ENCODE measurements around the gene OGDH. TPM values are rescaled to one million over a fixed set of nuclear protein-coding genes. Genes with fewer than 3 reads are reported as not detected.
"Not testable (repeated sequence)": the region's sequence is repeated elsewhere in the genome, so short reads cannot be mapped to it uniquely, and the experiment has no call there.

Gene OGDH
- total RNA-seq, 1 experiment from 2014 or later: 69.1 TPM

- TF ChIP-seq FOSL1 (IDR thresholded peaks at IDR 0.05; ENCODE audit: low read depth): no peak
- TF ChIP-seq SP1 (IDR thresholded peaks at IDR 0.05; ENCODE audit: low read depth): no peak
- Histone ChIP-seq H4K20me1 (ENCODE audit: insufficient read depth) (no peaks in the 10 kb centered on the region), H2AFZ (ENCODE audit: low read depth, low read length, poor library complexity, severe bottlenecking) (no peak overlapping the region), H3K27ac (ENCODE audit: low read depth, low read length) (no peak overlapping the region), H3K4me2 (ENCODE audit: low read length) (no peak overlapping the region), H3K9me2 (ENCODE audit: insufficient read depth) (no peaks in the 10 kb centered on the region), H3K4me1 (ENCODE audit: control insufficient read depth in 1 of 2, insufficient read depth in 2 of 2, low read length in 2 of 2) (no peaks in the 10 kb centered on the region), H3K79me2 (ENCODE audit: insufficient read depth, low read length) (no peaks in the 10 kb centered on the region), H3K4me3 (replicated peaks in 1 of 2; ENCODE audit: low read depth in 1 of 2, low read length in 2 of 2) (no peak overlapping the region), H3K36me3 (ENCODE audit: control insufficient read depth in 1 of 2, insufficient read depth in 2 of 2, low read length in 2 of 2) (no peaks in the 10 kb centered on the region), H3K9me3 (ENCODE audit: control insufficient read depth in 1 of 2, insufficient read depth in 1 of 2, low read depth in 1 of 2, low read length in 2 of 2) (no peaks in the 10 kb centered on the region), H3K9ac (ENCODE audit: low read length) (no peak overlapping the region), H3K27me3 (ENCODE audit: insufficient read depth, low read length) (no peaks in the 10 kb centered on the region)
- no TSS peak for BruUV-seq (replicated peaks)
- CTCF ChIA-PET: no interaction called here
- RAD21 ChIA-PET (ENCODE audit: low non-redundant PET in 1 of 2, low total read pairs in 2 of 2, uncharacterized antibody in 2 of 2, unreplicated experiment in 2 of 2): no interaction called here
- ATAC-seq: no peak
- DNase-seq (ENCODE audit: low read depth, low spot score): no peak
- intact Hi-C loops (cut with micrococcal nuclease): no loop called here
- POLR2A ChIA-PET: no interaction called here
These were observed 113.9 kb downstream of the OGDH start for GRCh38 chr7:44720301-44720700.

GRCh38 chr7:44724276-44724675 lies 117.8 kb downstream of the OGDH start:
- Histone ChIP-seq H3K9me3 (ENCODE audit: control insufficient read depth in 1 of 2, insufficient read depth in 1 of 2, low read depth in 1 of 2, low read length in 2 of 2) (no peaks in the 10 kb centered on the region), H3K4me2 (ENCODE audit: low read length) (no peak overlapping the region), H3K79me2 (ENCODE audit: insufficient read depth, low read length) (no peaks in the 10 kb centered on the region), H3K9me2 (ENCODE audit: insufficient read depth) (no peaks in the 10 kb centered on the region), H3K9ac (ENCODE audit: low read length) (no peak overlapping the region), H3K4me3 (replicated peaks in 1 of 2; ENCODE audit: low read depth in 1 of 2, low read length in 2 of 2) (no peak overlapping the region), H4K20me1 (ENCODE audit: insufficient read depth) (no peaks in the 10 kb centered on the region), H3K4me1 (ENCODE audit: control insufficient read depth in 1 of 2, insufficient read depth in 2 of 2, low read length in 2 of 2) (peaks cover 0 to 16% of the 10 kb centered on the region in 2 experiments; a peak in 2 of 4 replicates), H3K27me3 (ENCODE audit: insufficient read depth, low read length) (no peaks in the 10 kb centered on the region), H2AFZ (ENCODE audit: low read depth, low read length, poor library complexity, severe bottlenecking) (no peak overlapping the region), H3K36me3 (ENCODE audit: control insufficient read depth in 1 of 2, insufficient read depth in 2 of 2, low read length in 2 of 2) (no peaks in the 10 kb centered on the region), H3K27ac (ENCODE audit: low read depth, low read length) (no peak overlapping the region)
- no peak for TF ChIP-seq ELF1 (IDR thresholded peaks at IDR 0.05; ENCODE audit: borderline replicate concordance, low read depth)
- TF ChIP-seq POLR2A (IDR thresholded peaks at IDR 0.05; ENCODE audit: borderline replicate concordance, extremely low read depth, insufficient read depth, insufficient read length): no peak
- TF ChIP-seq REST (IDR thresholded peaks at IDR 0.05; ENCODE audit: low read depth): no peak
- no peak for TF ChIP-seq SRF (IDR thresholded peaks at IDR 0.05; ENCODE audit: low read depth)
- no peak for TF ChIP-seq YY1 (IDR thresholded peaks at IDR 0.05; ENCODE audit: extremely low read depth, insufficient replicate concordance, low read depth, low read length)
- TF ChIP-seq SIN3A (IDR thresholded peaks at IDR 0.05; ENCODE audit: low read depth): no peak
- no peak for TF ChIP-seq ZFX (IDR thresholded peaks at IDR 0.05)
- ChIA-PET RAD21 (ENCODE audit: low non-redundant PET in 1 of 2, low total read pairs in 2 of 2, uncharacterized antibody in 2 of 2, unreplicated experiment in 2 of 2) (no interaction called here), CTCF (no interaction called here), POLR2A (no interaction called here)
- no TSS peak for BruUV-seq (replicated peaks)
- ATAC-seq (no peak), DNase-seq (ENCODE audit: low read depth, low spot score) (no peak)
- intact Hi-C loops (cut with micrococcal nuclease): no loop called here

- H4K20me1 ChIP-seq (ENCODE audit: insufficient read depth); H3K79me2 ChIP-seq (ENCODE audit: insufficient read depth, low read length); H3K27ac ChIP-seq (ENCODE audit: low read depth, low read length); H3K9ac ChIP-seq (ENCODE audit: low read length); H3K36me3 ChIP-seq (ENCODE audit: control insufficient read depth in 1 of 2, insufficient read depth in 2 of 2, low read length in 2 of 2); POLR2A ChIA-PET; intact Hi-C loops (cut with micrococcal nuclease); BruUV-seq (replicated peaks); H3K9me3 ChIP-seq (ENCODE audit: control insufficient read depth in 1 of 2, insufficient read depth in 1 of 2, low read depth in 1 of 2, low read length in 2 of 2); DNase-seq (ENCODE audit: low read depth, low spot score); CTCF ChIA-PET; H3K4me3 ChIP-seq (replicated peaks in 1 of 2; ENCODE audit: low read depth in 1 of 2, low read length in 2 of 2); RAD21 ChIA-PET (ENCODE audit: low non-redundant PET in 1 of 2, low total read pairs in 2 of 2, uncharacterized antibody in 2 of 2, unreplicated experiment in 2 of 2); H3K27me3 ChIP-seq (ENCODE audit: insufficient read depth, low read length); H2AFZ ChIP-seq (ENCODE audit: low read depth, low read length, poor library complexity, severe bottlenecking); H3K4me2 ChIP-seq (ENCODE audit: low read length); H3K9me2 ChIP-seq (ENCODE audit: insufficient read depth): not testable (repeated sequence)
- peaks cover 0 to 25% of the 10 kb centered on the region in 2 experiments; a peak in 2 of 4 replicates for H3K4me1 ChIP-seq (ENCODE audit: control insufficient read depth in 1 of 2, insufficient read depth in 2 of 2, low read length in 2 of 2)
- peak; percentile 44; the same call in 1 of the 2 replicates for ATAC-seq
These were observed 119.8 kb downstream of the OGDH start for GRCh38 chr7:44726250-44726649.

Measured in HCT116 (cell line).